Myometrial cell (primary cell): ENCODE data around the gene CASP12. TPM values are rescaled to one million over a fixed set of nuclear protein-coding genes. Genes with fewer than 3 reads are reported as not detected.

Experiments
- total RNA-seq: library from RNA; depleted of rRNA; stranded (reverse); fragments of >200 nt; gene quantifications from 2 replicates; pipeline ENCODE4 v1.2.3, GENCODE V29; 2015

CASP12 gene
- not detected in 2 replicates for total RNA-seq

DNA sequence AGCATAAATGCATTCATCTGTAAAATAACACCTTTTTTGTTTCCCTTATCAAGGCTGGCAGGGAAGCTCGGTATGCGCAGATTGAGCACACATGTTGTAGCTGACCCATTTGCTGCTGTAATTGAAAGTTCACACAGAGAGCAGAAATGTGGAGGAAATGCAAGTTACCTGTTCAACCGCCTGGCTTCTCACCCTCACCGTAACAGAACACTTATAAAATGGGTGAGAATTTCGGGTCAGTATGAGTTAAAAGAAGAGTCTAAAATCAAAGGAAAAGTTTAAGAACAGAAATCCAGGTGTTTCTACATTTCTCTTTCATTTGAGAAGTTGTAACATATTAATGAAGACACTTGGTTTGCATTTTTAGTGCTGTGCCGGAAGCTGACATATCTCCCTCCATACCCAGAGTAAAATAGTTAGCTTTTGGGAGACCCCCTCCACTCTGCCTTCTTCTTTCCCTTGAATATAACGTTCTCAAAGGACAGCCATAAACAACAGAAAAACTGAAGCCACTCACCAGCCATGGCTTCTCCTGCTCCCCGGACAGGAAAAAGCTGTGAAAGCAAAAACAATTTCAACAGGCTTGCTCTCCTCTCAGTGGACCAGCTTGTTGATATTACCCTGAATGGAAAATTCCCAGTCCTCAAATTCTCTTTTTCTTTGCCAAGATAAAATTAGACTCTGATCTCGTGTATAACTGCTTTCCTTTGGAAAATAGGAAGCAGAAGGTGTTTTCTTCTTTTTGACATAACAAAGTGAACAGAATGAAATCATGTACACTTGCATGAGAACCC, at the start of gene CASP12:
Gene CASP12 (minus strand): TSS at position 570 of the 794 bp plus-strand sequence.

Other genes starting within 250 kb of the CASP12 start
- gene CASP4, start 70.1 kb upstream of the CASP12 start, total RNA-seq: 102 and 120 TPM in 2 replicates
- not detected in 2 replicates for gene CASP5, start 124.7 kb upstream of the CASP12 start, total RNA-seq
- gene CASP1, start 136.7 kb upstream of the CASP12 start, total RNA-seq: 13.3 and 25.7 TPM in 2 replicates
- gene CARD16, start 146.9 kb upstream of the CASP12 start, total RNA-seq: 11.5 and 37.6 TPM in 2 replicates
- gene CARD18, start 241.3 kb upstream of the CASP12 start, total RNA-seq: not detected in 2 replicates